ENCODE data around the gene FLRT1.

Gene FLRT1

GRCh38 chr11:64068705-64069400 is 33.1 kb downstream of the FLRT1 start:
- DNase-seq = no peak

GRCh38 chr11:64069401-64070313 is 33.9 kb downstream of the FLRT1 start:
- no peak for DNase-seq

- no peak for DNase-seq
Observed at GRCh38 chr11:64070314-64070681, 34.6 kb downstream of the FLRT1 start.

GRCh38 chr11:64071849-64072248 is 36.1 kb downstream of the FLRT1 start:
- DNase-seq = no peak

GRCh38 chr11:64072403-64072802 is 36.7 kb downstream of the FLRT1 start:
- DNase-seq = no peak

- DNase-seq = no peak
Observed at GRCh38 chr11:64072871-64073270, 37.1 kb downstream of the FLRT1 start.

GRCh38 chr11:64073542-64073941 is 37.8 kb downstream of the FLRT1 start:
- DNase-seq = no peak

- DNase-seq = peak; percentile 16 to 25
Observed at GRCh38 chr11:64074239-64074638, 38.5 kb downstream of the FLRT1 start.

- no peak for DNase-seq
Observed at GRCh38 chr11:64076758-64077157, 41.0 kb downstream of the FLRT1 start.

GRCh38 chr11:64077607-64078006 is 41.9 kb downstream of the FLRT1 start:
- DNase-seq = no peak

- DNase-seq = no peak
Observed at GRCh38 chr11:64078284-64078683, 42.6 kb downstream of the FLRT1 start.

- no peak for DNase-seq
Observed at GRCh38 chr11:64078905-64079304, 43.2 kb downstream of the FLRT1 start.

GRCh38 chr11:64080390-64080789 is 44.7 kb downstream of the FLRT1 start:
- DNase-seq = no peak

GRCh38 chr11:64081745-64082442 is 46.2 kb downstream of the FLRT1 start:
- no peak for DNase-seq

- no peak for DNase-seq
Observed at GRCh38 chr11:64083398-64084080, 47.8 kb downstream of the FLRT1 start.

GRCh38 chr11:64084146-64084950 is 48.6 kb downstream of the FLRT1 start:
- no peak for DNase-seq

GRCh38 chr11:64084951-64085710 is 49.4 kb downstream of the FLRT1 start:
- DNase-seq = no peak

All from activated CD4-positive, alpha-beta T cell treated with anti-CD3 and anti-CD28 coated beads, Interleukin-2, amount 50 U/mL, for 4 hours (primary cell).